Suprapubic skin (tissue), 4 donors: ENCODE data around the gene CAPZA3.

Source experiments
- EP300 ChIP-seq: sonication (generic); formaldehyde crosslinking; IDR thresholded peaks from one replicate; pipeline ENCODE4 v1.6.1; 2017; ENCODE audit warnings: antibody characterized with exemption
- POLR2A ChIP-seq, 2 donors: fragments of 450-650 bp; IDR thresholded peaks; one replicate each; pipeline ENCODE4 v1.6.1; 2017; ENCODE audit warnings: antibody characterized with exemption in 2 of 2, mild to moderate bottlenecking in 2 of 2, moderate library complexity in 2 of 2
- POLR2AphosphoS5 ChIP-seq, 3 donors: sonication (generic); formaldehyde crosslinking; IDR thresholded peaks; one replicate each; pipeline ENCODE4 v1.6.1; 2017; ENCODE audit warnings: antibody characterized with exemption in 3 of 3
- TF ChIP-seq, protein P1 (sequence below), 2 donors: fragments of 200-600 bp in 1 of 2; fragments of 450-650 bp in 1 of 2; sonication (generic) in 1 of 2; IDR thresholded peaks; one replicate each; pipeline ENCODE4 v1.5.1; 2016 to 2019; ENCODE audit warnings: antibody characterized with exemption in 2 of 2, mild to moderate bottlenecking in 1 of 2, moderate library complexity in 1 of 2

DNA sequence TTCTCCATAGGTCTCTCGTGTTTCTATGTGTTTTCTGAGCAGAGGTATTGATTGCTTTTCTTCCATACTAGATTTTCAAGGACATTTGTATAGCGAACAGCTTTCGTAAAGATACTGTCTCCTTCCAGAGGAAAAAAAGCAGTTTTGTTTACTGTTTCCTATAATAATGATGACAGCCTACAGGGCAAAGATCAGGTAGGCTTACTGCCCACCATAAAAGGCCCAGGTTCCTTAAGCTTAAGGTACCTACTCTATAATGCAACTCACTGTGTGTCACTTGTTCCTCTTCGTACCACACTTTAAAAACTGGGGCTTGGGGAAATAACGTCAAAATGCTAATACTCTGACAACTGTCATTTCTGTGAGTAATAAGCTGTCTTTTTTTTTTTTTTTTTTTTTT, 6.8 kb upstream of the CAPZA3 start:
- TF ChIP-seq EP300 (no peak), POLR2A (IDR thresholded peaks at IDR 0.05) (no peak), POLR2AphosphoS5 (IDR thresholded peaks at IDR 0.05) (no peak)
- TF ChIP-seq, protein P1, sequence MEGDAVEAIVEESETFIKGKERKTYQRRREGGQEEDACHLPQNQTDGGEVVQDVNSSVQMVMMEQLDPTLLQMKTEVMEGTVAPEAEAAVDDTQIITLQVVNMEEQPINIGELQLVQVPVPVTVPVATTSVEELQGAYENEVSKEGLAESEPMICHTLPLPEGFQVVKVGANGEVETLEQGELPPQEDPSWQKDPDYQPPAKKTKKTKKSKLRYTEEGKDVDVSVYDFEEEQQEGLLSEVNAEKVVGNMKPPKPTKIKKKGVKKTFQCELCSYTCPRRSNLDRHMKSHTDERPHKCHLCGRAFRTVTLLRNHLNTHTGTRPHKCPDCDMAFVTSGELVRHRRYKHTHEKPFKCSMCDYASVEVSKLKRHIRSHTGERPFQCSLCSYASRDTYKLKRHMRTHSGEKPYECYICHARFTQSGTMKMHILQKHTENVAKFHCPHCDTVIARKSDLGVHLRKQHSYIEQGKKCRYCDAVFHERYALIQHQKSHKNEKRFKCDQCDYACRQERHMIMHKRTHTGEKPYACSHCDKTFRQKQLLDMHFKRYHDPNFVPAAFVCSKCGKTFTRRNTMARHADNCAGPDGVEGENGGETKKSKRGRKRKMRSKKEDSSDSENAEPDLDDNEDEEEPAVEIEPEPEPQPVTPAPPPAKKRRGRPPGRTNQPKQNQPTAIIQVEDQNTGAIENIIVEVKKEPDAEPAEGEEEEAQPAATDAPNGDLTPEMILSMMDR (IDR thresholded peaks at IDR 0.05) = no peak
